GM18511 (cell line): Measurements from ENCODE around the gene PACS1.

ENCODE experiments used
- ATAC-seq: cut with Tn5 transposase; IDR thresholded peaks from one replicate; pipeline ENCODE4 v1.9.1; 2021; ENCODE audit warnings: mild to moderate bottlenecking, moderate library complexity; ENCODE audit not compliant: unreplicated experiment

Gene PACS1

GRCh38 chr11:66176650-66177049, 106.6 kb downstream of the PACS1 start:
- ATAC-seq = no peak

GRCh38 chr11:66178183-66178582, 108.1 kb downstream of the PACS1 start:
- ATAC-seq = no peak

- no peak for ATAC-seq
Measured at GRCh38 chr11:66178871-66179270, 108.8 kb downstream of the PACS1 start.

GRCh38 chr11:66181632-66182315, 111.7 kb downstream of the PACS1 start:
- ATAC-seq = no peak

- no peak for ATAC-seq
Measured at GRCh38 chr11:66183494-66184048, 113.5 kb downstream of the PACS1 start.

GRCh38 chr11:66184728-66185127, 114.7 kb downstream of the PACS1 start:
- no peak for ATAC-seq

GRCh38 chr11:66186470-66186869, 116.4 kb downstream of the PACS1 start:
- ATAC-seq = no peak

- no peak for ATAC-seq
Measured at GRCh38 chr11:66187453-66187852, 117.4 kb downstream of the PACS1 start.

GRCh38 chr11:66188580-66188979, 118.5 kb downstream of the PACS1 start:
- ATAC-seq = no peak

GRCh38 chr11:66189031-66189745, 119.1 kb downstream of the PACS1 start:
- no peak for ATAC-seq

- ATAC-seq = no peak
Measured at GRCh38 chr11:66190786-66191185, 120.7 kb downstream of the PACS1 start.

GRCh38 chr11:66192181-66192863, 122.2 kb downstream of the PACS1 start:
- ATAC-seq = no peak

GRCh38 chr11:66194391-66194790, 124.3 kb downstream of the PACS1 start:
- no peak for ATAC-seq

GRCh38 chr11:66195867-66196266, 125.8 kb downstream of the PACS1 start:
- no peak for ATAC-seq

GRCh38 chr11:66203847-66204246, 133.8 kb downstream of the PACS1 start:
- ATAC-seq = no peak

GRCh38 chr11:66204412-66204811, 134.3 kb downstream of the PACS1 start:
- no peak for ATAC-seq

- no peak for ATAC-seq
Measured at GRCh38 chr11:66207816-66208215, 137.7 kb downstream of the PACS1 start.

GRCh38 chr11:66211100-66211499, 141.0 kb downstream of the PACS1 start:
- no peak for ATAC-seq

GRCh38 chr11:66216911-66217310, 146.8 kb downstream of the PACS1 start:
- no peak for ATAC-seq

GRCh38 chr11:66218036-66218435, 148.0 kb downstream of the PACS1 start:
- ATAC-seq = no peak

GRCh38 chr11:66218846-66219620, 149.0 kb downstream of the PACS1 start:
- ATAC-seq = no peak
